Endothelial cell of umbilical vein (primary cell): Measurements from ENCODE around the gene KIF6. TPM values are rescaled to one million over a fixed set of nuclear protein-coding genes. Genes with fewer than 3 reads are reported as not detected.

Experiments
- BruUV-seq: library from RNA; stranded (reverse); fragments of 400-500 nt; replicated peaks from 2 replicates; lab custom pipeline; 2021; lab: Mats Ljungman, UMichigan
- CTCF ChIA-PET: fragments of 300-600, 350-600 bp; sonication (Branson Sonifier 250); formaldehyde crosslinking; loops from one replicate; lab custom pipeline; 2021; ENCODE audit warnings: antibody characterized with exemption, inconsistent platforms; lab: Charles Lee
- POLR2A ChIA-PET: fragments of 300-600, 350-600 bp; sonication (Branson Sonifier 250); formaldehyde crosslinking; loops from one replicate; lab custom pipeline; 2021; ENCODE audit warnings: antibody characterized with exemption, inconsistent platforms; lab: Charles Lee
- DNase-seq: peaks from one replicate; pipeline ENCODE4 v3.0.0-alpha.2; 2011; ENCODE audit warnings: low read depth, low spot score
- FAIRE-seq: peaks from 2 replicates; lab custom pipeline; 2011; peaks lifted over from hg19 to GRCh38; lab: Jason Lieb, UNC
- H2AFZ ChIP-seq: 2 replicates; pipeline ENCODE4 v1.6.0; 2012; ENCODE audit warnings: low read depth, low read length, control low read depth, inconsistent platforms
- H3K27ac ChIP-seq: 2 replicates; pipeline ENCODE4 v1.5.1; 2011; ENCODE audit warnings: low read depth, mild to moderate bottlenecking, control low read depth, low read length, moderate library complexity; ENCODE audit not compliant: insufficient read depth
- H3K27me3 ChIP-seq, 2 experiments: 2 replicates each; pipeline versions ENCODE4 v1.6.0 to v1.6.1; 2011; ENCODE audit warnings: low read length in 2 of 2, mixed read lengths in 1 of 2; ENCODE audit not compliant: control insufficient read depth in 2 of 2, insufficient read depth in 2 of 2
- H3K36me3 ChIP-seq, 2 experiments: 2 replicates in 1 of 2; 3 replicates in 1 of 2; pipeline ENCODE4 v1.5.1; 2011; ENCODE audit warnings: low read length in 2 of 2, mild to moderate bottlenecking in 1 of 2, moderate library complexity in 1 of 2; ENCODE audit not compliant: control insufficient read depth in 2 of 2, insufficient read depth in 2 of 2; ENCODE audit errors: extremely low read depth in 1 of 2
- H3K4me1 ChIP-seq: 3 replicates; pipeline ENCODE4 v1.5.1; 2011; ENCODE audit warnings: mild to moderate bottlenecking, low read length; ENCODE audit not compliant: control insufficient read depth, insufficient read depth; ENCODE audit errors: extremely low read depth
- H3K4me2 ChIP-seq: 2 replicates; pipeline ENCODE4 v1.6.1; 2011; ENCODE audit warnings: low read length, control low read depth, mixed read lengths; ENCODE audit not compliant: insufficient read depth
- H3K4me3 ChIP-seq, 3 experiments: fragments of 200-600 bp in 1 of 3; sonication (generic), shearing (Covaris generic) in 1 of 3; replicated peaks in 1 of 3; 2 replicates each; pipeline ENCODE4 v1.5.1; 2011 to 2016; ENCODE audit warnings: control low read depth in 3 of 3, low read length in 3 of 3, mild to moderate bottlenecking in 2 of 3, inconsistent platforms in 1 of 3, low read depth in 1 of 3, moderate library complexity in 1 of 3; ENCODE audit not compliant: insufficient read depth in 1 of 3
- H3K79me2 ChIP-seq: 2 replicates; pipeline ENCODE4 v1.6.0; 2012; ENCODE audit warnings: low read length, inconsistent platforms; ENCODE audit not compliant: control insufficient read depth, insufficient read depth
- H3K9ac ChIP-seq: replicated peaks from 2 replicates; pipeline ENCODE3; 2011; ENCODE audit warnings: low read length, control low read depth; ENCODE audit not compliant: insufficient read depth; ENCODE audit errors: extremely low read depth
- H3K9me1 ChIP-seq: replicated peaks from 3 replicates; pipeline ENCODE4 v1.6.0; 2011; ENCODE audit warnings: mild to moderate bottlenecking, low read length; ENCODE audit not compliant: control insufficient read depth, insufficient read depth; ENCODE audit errors: extremely low read depth
- H3K9me3 ChIP-seq: replicated peaks from 2 replicates; pipeline ENCODE4 v1.5.1; 2012; ENCODE audit warnings: low read length, inconsistent platforms; ENCODE audit not compliant: control insufficient read depth, insufficient read depth
- H4K20me1 ChIP-seq: replicated peaks from 2 replicates; pipeline ENCODE3; 2011; ENCODE audit warnings: mild to moderate bottlenecking, low read length; ENCODE audit not compliant: control insufficient read depth, insufficient read depth; ENCODE audit errors: extremely low read depth
- MYC ChIP-seq: IDR thresholded peaks from one replicate; pipeline ENCODE4 v1.6.1; 2011; ENCODE audit warnings: mild to moderate bottlenecking, low read depth, low read length
- POLR2A ChIP-seq: IDR thresholded peaks from 2 replicates; pipeline ENCODE4 v1.6.1; 2012; ENCODE audit warnings: low read depth, mild to moderate bottlenecking, control low read depth, low read length
- dilution Hi-C: fragments of 300-500 bp; cut with MboI; formaldehyde crosslinking; loops from one replicate; pipeline ENCODE4 v1.15.0; 2019; ENCODE audit warnings: low sequenced_read_pairs; ENCODE audit not compliant: extremely low pct_ligation_motif_present
- intact Hi-C: fragments of 100-400 bp; cut with micrococcal nuclease; formaldehyde crosslinking; loops from one replicate; pipeline ENCODE4 v1.10.0; 2022
- polyA plus RNA-seq, 4 experiments: library from polyadenylated mRNA; depleted of rRNA in 3 of 4; stranded (reverse) in 3 of 4; unstranded in 1 of 4; fragments of >200 nt; gene quantifications; 2 replicates each; pipeline versions ENCODE4 v1.2.1 to v1.2.3, GENCODE V29; 2011 to 2012; ENCODE audit warnings: missing spikeins in 1 of 4
- total RNA-seq: library from RNA; stranded (reverse); gene quantifications from 2 replicates; pipeline ENCODE4 v1.2.3, GENCODE V29; 2021

Gene KIF6
- total and polyA plus RNA-seq, 2 donors (not counting 3 experiments of a cell fraction or from before 2014, with no cell fraction given): not detected

GRCh38 chr6:39453956-39454524 is 271.2 kb downstream of the KIF6 start:
- DNase-seq (no peak), FAIRE-seq (no peak)
- no peaks in the 10 kb centered on the region for H3K4me1 ChIP-seq
- TF ChIP-seq MYC: no peak
- no peaks in the 10 kb centered on the region for H3K9me3 ChIP-seq
- CTCF ChIA-PET: no interaction called here
- no peak overlapping the region for H3K4me3 ChIP-seq
- no peaks in the 10 kb centered on the region for H3K36me3 ChIP-seq
- H4K20me1 ChIP-seq: no peaks in the 10 kb centered on the region
- POLR2A ChIA-PET: no interaction called here
- BruUV-seq: no TSS peak
- no peak overlapping the region for H3K27ac ChIP-seq
- no peaks in the 10 kb centered on the region for H3K79me2 ChIP-seq
- H3K4me2 ChIP-seq: no peak overlapping the region
- intact Hi-C loops: no loop called here
- dilution Hi-C loops: no loop called here
- H3K9me1 ChIP-seq: no peaks in the 10 kb centered on the region
- H3K9ac ChIP-seq: no peak overlapping the region
- no peak overlapping the region for H2AFZ ChIP-seq
- no peaks in the 10 kb centered on the region for H3K27me3 ChIP-seq

DNA sequence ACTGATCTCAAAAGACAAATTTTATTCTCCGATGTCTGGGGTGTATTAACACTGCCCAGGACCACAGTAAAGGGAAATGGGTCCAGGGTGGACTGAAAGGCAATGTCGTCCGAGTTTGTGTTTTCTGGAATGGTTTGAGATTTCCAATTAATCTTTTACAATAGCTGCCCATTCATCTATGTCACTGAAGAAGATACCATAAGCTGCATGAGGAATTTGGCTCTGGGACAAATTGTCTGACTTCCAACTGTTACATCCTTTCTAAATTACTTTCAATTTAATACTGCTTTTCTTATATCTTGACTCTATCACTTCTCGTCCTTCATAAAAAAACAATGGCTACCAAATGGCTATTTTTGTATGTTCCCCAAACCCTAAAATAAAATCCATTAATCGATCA is 272.0 kb downstream of the KIF6 start:
- no peak overlapping the region for H3K4me2 ChIP-seq
- no peaks in the 10 kb centered on the region for H3K9me1 ChIP-seq

More for the DNA sequence above, 272.0 kb downstream of the KIF6 start:
- H3K36me3 ChIP-seq: no peaks in the 10 kb centered on the region
- H3K9me3 ChIP-seq: no peaks in the 10 kb centered on the region
- H3K27me3 ChIP-seq: no peaks in the 10 kb centered on the region
- TF ChIP-seq POLR2A: no peak
- dilution Hi-C loops: no loop called here
- no peak overlapping the region for H3K4me3 ChIP-seq
- POLR2A ChIA-PET: no interaction called here
- H4K20me1 ChIP-seq: no peaks in the 10 kb centered on the region
- BruUV-seq: no TSS peak
- H3K9ac ChIP-seq: no peak overlapping the region
- no peak for FAIRE-seq
- no peaks in the 10 kb centered on the region for H3K4me1 ChIP-seq
- no peak overlapping the region for H3K27ac ChIP-seq
- H3K79me2 ChIP-seq: no peaks in the 10 kb centered on the region
- H2AFZ ChIP-seq: no peak overlapping the region
- DNase-seq: no peak
- intact Hi-C loops: no loop called here
- CTCF ChIA-PET: no interaction called here
